Keratinocyte (primary cell): ENCODE data around the gene KRT82. TPM values are rescaled to one million over a fixed set of nuclear protein-coding genes. Genes with fewer than 3 reads are reported as not detected.

ENCODE experiments used
- DNase-seq: peaks from one replicate; pipeline ENCODE4 v3.0.0-alpha.2; 2011; ENCODE audit warnings: low read depth, missing footprints, low spot score
- FAIRE-seq: peaks from 2 replicates; lab custom pipeline; 2011; peaks lifted over from hg19 to GRCh38; lab: Jason Lieb, UNC
- H2AFZ ChIP-seq: 2 replicates; pipeline ENCODE4 v1.6.0; 2012; ENCODE audit warnings: low read length, control low read depth, inconsistent platforms; ENCODE audit not compliant: control insufficient read depth
- H3K27ac ChIP-seq: 2 replicates; pipeline ENCODE4 v1.5.1; 2011; ENCODE audit warnings: low read length; ENCODE audit not compliant: control insufficient read depth, insufficient read depth
- H3K27me3 ChIP-seq: 3 replicates; pipeline ENCODE4 v1.6.0; 2011; ENCODE audit warnings: low read length; ENCODE audit not compliant: control insufficient read depth, insufficient read depth; ENCODE audit errors: extremely low read depth
- H3K36me3 ChIP-seq, 2 experiments: 2 replicates in 1 of 2; 3 replicates in 1 of 2; pipeline ENCODE4 v1.5.1; 2011; ENCODE audit warnings: low read length in 2 of 2, mild to moderate bottlenecking in 1 of 2; ENCODE audit not compliant: control insufficient read depth in 2 of 2, insufficient read depth in 2 of 2; ENCODE audit errors: extremely low read depth in 1 of 2
- H3K4me1 ChIP-seq: 3 replicates; pipeline ENCODE4 v1.5.1; 2011; ENCODE audit warnings: low read length; ENCODE audit not compliant: control insufficient read depth, insufficient read depth; ENCODE audit errors: extremely low read depth
- H3K4me2 ChIP-seq: 3 replicates; pipeline ENCODE4 v1.6.0; 2011; ENCODE audit warnings: low read depth, low read length; ENCODE audit not compliant: control insufficient read depth, insufficient read depth; ENCODE audit errors: extremely low read depth
- H3K4me3 ChIP-seq, 3 experiments: fragments of 200-600 bp in 1 of 3; sonication (generic) in 1 of 3; 2 replicates in 2 of 3; 3 replicates in 1 of 3; pipeline ENCODE4 v1.5.1; 2011 to 2016; ENCODE audit warnings: low read length in 3 of 3, mild to moderate bottlenecking in 3 of 3, control low read depth in 2 of 3, inconsistent platforms in 1 of 3, low read depth in 1 of 3, mixed read lengths in 1 of 3, mixed run types in 1 of 3, moderate library complexity in 1 of 3; ENCODE audit not compliant: control insufficient read depth in 2 of 3, insufficient read depth in 2 of 3; ENCODE audit errors: extremely low read depth in 1 of 3
- H3K79me2 ChIP-seq: 2 replicates; pipeline ENCODE4 v1.6.0; 2012; ENCODE audit warnings: low read length; ENCODE audit not compliant: control insufficient read depth, insufficient read depth
- H3K9ac ChIP-seq: 3 replicates; pipeline ENCODE4 v1.6.0; 2011; ENCODE audit warnings: low read length; ENCODE audit not compliant: control insufficient read depth, insufficient read depth; ENCODE audit errors: extremely low read depth
- H3K9me1 ChIP-seq: 3 replicates; pipeline ENCODE4 v1.6.0; 2011; ENCODE audit warnings: low read length; ENCODE audit not compliant: control insufficient read depth, insufficient read depth; ENCODE audit errors: extremely low read depth
- H3K9me3 ChIP-seq: 2 replicates; pipeline ENCODE4 v1.5.1; 2012; ENCODE audit warnings: low read depth, low read length; ENCODE audit not compliant: control insufficient read depth
- H4K20me1 ChIP-seq: 3 replicates; pipeline ENCODE4 v1.6.0; 2011; ENCODE audit warnings: low read length; ENCODE audit not compliant: control insufficient read depth, insufficient read depth; ENCODE audit errors: extremely low read depth
- EZH2 ChIP-seq: IDR thresholded peaks from one replicate; pipeline ENCODE4 v1.6.1; 2012; ENCODE audit warnings: inconsistent platforms, mild to moderate bottlenecking, low read length, moderate library complexity
- dilution Hi-C: fragments of 300-500 bp; cut with MboI; formaldehyde crosslinking; loops from one replicate; pipeline ENCODE4 v1.7.0; 2020; ENCODE audit warnings: low sequenced_read_pairs; ENCODE audit not compliant: extremely low pct_ligation_motif_present
- polyA plus RNA-seq, 5 experiments: library from polyadenylated mRNA; depleted of rRNA in 3 of 5; stranded (reverse) in 3 of 5; stranded (forward) in 1 of 5; unstranded in 1 of 5; fragments of >200 nt; gene quantifications; 1 replicate in 1 of 5; 2 replicates in 3 of 5; 3 replicates in 1 of 5; pipeline versions ENCODE4 v1.2.1 to v1.2.3, GENCODE V29; 2011 to 2012; ENCODE audit warnings: missing spikeins in 2 of 5, low read depth in 1 of 5, low replicate concordance in 1 of 5
- TF ChIP-seq, protein P1 (sequence below), 3 experiments: IDR thresholded peaks in 1 of 3; conservative IDR thresholded peaks in 1 of 3; optimal IDR thresholded peaks in 1 of 3; 2 replicates in 2 of 3; 3 replicates in 1 of 3; pipeline versions ENCODE3 to v1.5.1; 2011; ENCODE audit warnings: low read length in 3 of 3, mild to moderate bottlenecking in 3 of 3, moderate library complexity in 2 of 3, control low read depth in 1 of 3, inconsistent platforms in 1 of 3; ENCODE audit not compliant: insufficient read depth in 2 of 3; ENCODE audit errors: extremely low read depth in 1 of 3

KRT82 gene
- polyA plus RNA-seq, 1 donor (not counting 4 experiments of a cell fraction or from before 2014, with no cell fraction given), result not detected

DNA sequence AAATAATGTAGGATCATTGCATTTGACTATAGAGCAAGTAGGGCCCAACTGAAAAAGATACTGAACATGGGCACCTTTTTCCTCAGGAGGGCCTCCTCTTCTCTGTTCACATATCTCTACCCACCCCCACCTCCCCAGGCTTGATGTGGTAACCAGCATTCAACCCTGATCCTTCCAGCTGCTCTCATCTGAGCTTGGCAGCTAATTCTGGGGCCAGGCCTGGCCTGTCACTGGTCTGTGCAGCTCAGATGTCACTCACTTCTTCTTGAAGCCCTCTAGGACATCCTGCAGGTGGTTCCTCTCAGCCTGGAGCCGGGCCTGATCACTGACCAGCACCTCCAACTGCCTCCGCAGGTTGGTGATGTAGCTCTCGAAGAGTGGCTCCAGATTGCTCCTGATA lies 22.8 kb downstream of the KRT82 start:
- H3K4me2 ChIP-seq, result no peak overlapping the region
- H3K9me1 ChIP-seq, result no peaks in the 10 kb centered on the region
- H2AFZ ChIP-seq, result no peak overlapping the region
- H3K4me3 ChIP-seq, result no peak overlapping the region
- H3K27me3 ChIP-seq, result no peaks in the 10 kb centered on the region
- dilution Hi-C loops, result no loop called here
- no peaks in the 10 kb centered on the region for H4K20me1 ChIP-seq
- DNase-seq (no peak), FAIRE-seq (no peak)
- no peaks in the 10 kb centered on the region for H3K9me3 ChIP-seq
- no peak overlapping the region for H3K27ac ChIP-seq
- TF ChIP-seq EZH2, result no peak
- H3K9ac ChIP-seq, result no peak overlapping the region
- no peaks in the 10 kb centered on the region for H3K79me2 ChIP-seq
- no peaks in the 10 kb centered on the region for H3K36me3 ChIP-seq
- H3K4me1 ChIP-seq, result peaks cover 7% of the 10 kb centered on the region

GRCh38 chr12:52382854-52383253 lies 23.3 kb downstream of the KRT82 start:
- Histone ChIP-seq H3K4me2 (no peak overlapping the region), H3K9ac (no peak overlapping the region), H3K27me3 (no peaks in the 10 kb centered on the region), H3K4me3 (no peak overlapping the region), H3K9me3 (no peaks in the 10 kb centered on the region), H3K36me3 (no peaks in the 10 kb centered on the region), H3K27ac (no peak overlapping the region), H3K9me1 (no peaks in the 10 kb centered on the region), H4K20me1 (no peaks in the 10 kb centered on the region), H3K4me1 (peaks cover 3% of the 10 kb centered on the region), H3K79me2 (no peaks in the 10 kb centered on the region), H2AFZ (no peak overlapping the region)
- dilution Hi-C loops, result no loop called here
- TF ChIP-seq, protein P1, sequence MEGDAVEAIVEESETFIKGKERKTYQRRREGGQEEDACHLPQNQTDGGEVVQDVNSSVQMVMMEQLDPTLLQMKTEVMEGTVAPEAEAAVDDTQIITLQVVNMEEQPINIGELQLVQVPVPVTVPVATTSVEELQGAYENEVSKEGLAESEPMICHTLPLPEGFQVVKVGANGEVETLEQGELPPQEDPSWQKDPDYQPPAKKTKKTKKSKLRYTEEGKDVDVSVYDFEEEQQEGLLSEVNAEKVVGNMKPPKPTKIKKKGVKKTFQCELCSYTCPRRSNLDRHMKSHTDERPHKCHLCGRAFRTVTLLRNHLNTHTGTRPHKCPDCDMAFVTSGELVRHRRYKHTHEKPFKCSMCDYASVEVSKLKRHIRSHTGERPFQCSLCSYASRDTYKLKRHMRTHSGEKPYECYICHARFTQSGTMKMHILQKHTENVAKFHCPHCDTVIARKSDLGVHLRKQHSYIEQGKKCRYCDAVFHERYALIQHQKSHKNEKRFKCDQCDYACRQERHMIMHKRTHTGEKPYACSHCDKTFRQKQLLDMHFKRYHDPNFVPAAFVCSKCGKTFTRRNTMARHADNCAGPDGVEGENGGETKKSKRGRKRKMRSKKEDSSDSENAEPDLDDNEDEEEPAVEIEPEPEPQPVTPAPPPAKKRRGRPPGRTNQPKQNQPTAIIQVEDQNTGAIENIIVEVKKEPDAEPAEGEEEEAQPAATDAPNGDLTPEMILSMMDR (optimal IDR thresholded peaks at IDR 0.05 in 1 of 3, IDR thresholded peaks at IDR 0.05 in 1 of 3, conservative IDR thresholded peaks at IDR 0.05 in 1 of 3; ENCODE audit: extremely low read depth in 1 of 3, insufficient read depth in 2 of 3, low read length in 3 of 3), result no peak
- no peak for TF ChIP-seq EZH2
- FAIRE-seq, result no peak
- no peak for DNase-seq

DNA sequence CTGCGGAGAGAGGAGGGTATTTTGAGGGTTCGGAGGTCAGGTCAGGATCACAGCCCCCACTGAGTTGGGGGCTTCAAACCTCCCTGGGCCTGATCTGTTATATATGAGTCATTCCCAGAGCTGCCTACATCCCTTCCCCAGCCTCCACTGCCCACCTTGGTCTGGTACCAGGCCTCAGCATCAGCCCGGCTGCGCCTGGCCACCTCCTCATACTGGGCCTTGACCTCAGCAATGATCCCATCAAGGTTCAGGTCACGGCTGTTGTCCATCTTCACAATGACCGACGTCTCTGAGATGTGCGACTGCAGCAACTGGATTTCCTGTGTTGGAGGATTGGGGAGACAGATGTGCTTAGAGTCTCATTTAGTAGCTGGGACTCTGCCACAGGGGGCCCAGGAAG lies 24.9 kb downstream of the KRT82 start:
- Histone ChIP-seq H3K27me3 (no peaks in the 10 kb centered on the region), H3K4me2 (no peak overlapping the region), H3K9me1 (no peaks in the 10 kb centered on the region), H3K36me3 (no peaks in the 10 kb centered on the region), H3K27ac (no peak overlapping the region), H3K4me1 (no peaks in the 10 kb centered on the region), H2AFZ (no peak overlapping the region), H3K9me3 (no peaks in the 10 kb centered on the region), H3K9ac (no peak overlapping the region), H3K4me3 (no peak overlapping the region), H4K20me1 (no peaks in the 10 kb centered on the region), H3K79me2 (no peaks in the 10 kb centered on the region)
- FAIRE-seq, result no peak
- no peak for TF ChIP-seq EZH2
- TF ChIP-seq, protein P1 (optimal IDR thresholded peaks at IDR 0.05 in 1 of 3, IDR thresholded peaks at IDR 0.05 in 1 of 3, conservative IDR thresholded peaks at IDR 0.05 in 1 of 3; ENCODE audit: extremely low read depth in 1 of 3, insufficient read depth in 2 of 3, low read length in 3 of 3), result no peak
- no peak for DNase-seq
- dilution Hi-C loops, result no loop called here
